Pancreas (tissue), 10 donors: ENCODE data around the gene DTD1. TPM values are rescaled to one million over a fixed set of nuclear protein-coding genes. Genes with fewer than 3 reads are reported as not detected.

Experiments
- ATAC-seq, 4 donors: fragments of 200-7000 bp; cut with Tn5 transposase; one replicate each; pipeline versions ENCODE4 v1.8.0 to v1.9.1; 2020; ENCODE audit warnings: mild to moderate bottlenecking in 4 of 4, moderate library complexity in 4 of 4
- DNase-seq, 6 donors: peaks; one replicate each; pipeline ENCODE4 v3.0.0-alpha.2; 2020
- FAIRE-seq: peaks from 2 replicates; lab custom pipeline; 2012; peaks lifted over from hg19 to GRCh38; lab: Jason Lieb, UNC
- H3K27ac ChIP-seq, 4 donors: fragments of 200-600 bp; sonication (generic); 1 replicate in 3 of 4; 2 replicates in 1 of 4; pipeline versions ENCODE4 v1.5.0 to v1.8.0; 2020
- H3K27me3 ChIP-seq, 4 donors: fragments of 200-600 bp; one replicate each; pipeline ENCODE4 v1.8.0; 2021
- H3K36me3 ChIP-seq, 3 donors: fragments of 200-600 bp; sonication (generic) in 1 of 3; one replicate each; pipeline versions ENCODE4 v1.5.0 to v1.8.0; 2020 to 2021
- H3K4me1 ChIP-seq, 3 donors: fragments of 200-600 bp; one replicate each; pipeline ENCODE4 v1.8.0; 2021
- H3K4me3 ChIP-seq, 4 donors: fragments of 200-600 bp; sonication (generic) in 2 of 4; one replicate each; pipeline versions ENCODE4 v1.5.0 to v1.8.0; 2020 to 2021
- H3K9me3 ChIP-seq, 4 donors: fragments of 200-600 bp; one replicate each; pipeline ENCODE4 v1.8.0; 2021
- WGBS, 2 donors: extraction: QIAGEN DNeasy Blood & Tissue Kit; methylation state at CpG; one replicate each; pipeline ENCODE4 v1.1.7; 2013; 5-methylcytosine and 5-hydroxymethylcytosine counted together
- intact Hi-C, 3 donors: fragments of 100-400 bp; cut with DNase I; formaldehyde crosslinking; loops; one replicate each; pipeline versions ENCODE4 v1.11.1 to v1.14.2; 2022
- polyA plus RNA-seq, 2 donors: library from polyadenylated mRNA; stranded (reverse); fragments of 200-250 nt; gene quantifications; one replicate each; pipeline ENCODE4 v1.2.3, GENCODE V29; 2013
- total RNA-seq, 6 donors: library from RNA; stranded (reverse); fragmentation: NEBNext Ultra II Directional in 4 of 6; extraction: Animal tissue kit (Norgen Biotek cat#: 25700) in 4 of 6; gene quantifications; one replicate each; pipeline versions ENCODE4 v1.2.1 to v1.2.4, GENCODE V29; 2021 to 2023
- TF ChIP-seq, protein P1 (sequence below), 4 donors: fragments of 200-600 bp; sonication (generic) in 3 of 4; IDR thresholded peaks; one replicate each; pipeline versions ENCODE4 v1.5.0 to v1.8.0; 2021; ENCODE audit warnings: antibody characterized with exemption in 4 of 4
- donor health status: healthy with polysubstance abuse.
- donor health status: DM: no; HTN: no; CAD: no; lungs with moderate emphysema.
- donor health status: DM: no; HTN: no; CAD: no.
- donor health status: control.
- donor health status: control.
- donor health status: Bipolar disorder and iron deficiency.
- donor health status: DM: yes; HTN: yes; CAD: no.
- donor health status: DM: no; HTN: no; CAD: no.
- donor health status: DM: no; HTN: no; CAD: no.
- donor health status: DM: yes; HTN: yes; CAD: no.

DTD1 gene
- total and polyA plus RNA-seq, 8 donors = 7.4 to 20.6 (median 12.1) TPM

DNA sequence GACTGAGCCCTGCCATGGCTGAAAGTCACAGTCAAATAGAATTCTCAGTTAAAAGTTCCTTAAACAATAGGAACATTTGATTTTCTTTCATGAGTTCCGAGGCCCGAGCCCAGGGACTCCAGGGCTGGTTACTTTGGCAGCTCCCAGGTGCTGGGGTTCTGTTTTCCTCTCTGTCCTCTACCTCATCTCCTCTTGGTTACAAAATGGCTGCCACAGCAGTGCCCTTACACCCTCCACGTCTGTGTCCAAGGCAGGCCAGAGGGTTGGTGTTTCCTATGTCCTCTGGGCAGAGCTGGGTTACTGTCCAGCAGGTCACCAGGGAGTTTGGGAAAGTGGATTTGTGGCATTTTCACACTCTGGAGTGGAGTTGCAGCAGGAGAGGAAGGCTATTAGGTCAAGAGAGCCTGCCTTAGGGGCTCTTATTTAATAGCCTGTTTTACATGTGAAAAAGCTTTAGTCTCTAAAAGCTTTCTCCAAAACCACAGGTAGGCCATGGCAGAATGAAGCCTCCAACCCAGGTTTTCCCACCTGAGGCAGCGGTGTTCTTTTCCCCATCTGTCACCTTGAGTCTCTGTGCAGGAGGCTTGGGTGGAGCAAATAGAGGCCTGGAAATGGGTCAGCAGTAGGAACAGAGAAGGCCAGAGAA, 111.0 kb downstream of the DTD1 start:
- Histone ChIP-seq H3K4me1 (no peaks in the 10 kb centered on the region), H3K36me3 (no peaks in the 10 kb centered on the region), H3K27ac (no peak overlapping the region), H3K9me3 (no peaks in the 10 kb centered on the region), H3K27me3 (no peaks in the 10 kb centered on the region), H3K4me3 (no peak overlapping the region)
- ATAC-seq = no peak
- TF ChIP-seq, protein P1, sequence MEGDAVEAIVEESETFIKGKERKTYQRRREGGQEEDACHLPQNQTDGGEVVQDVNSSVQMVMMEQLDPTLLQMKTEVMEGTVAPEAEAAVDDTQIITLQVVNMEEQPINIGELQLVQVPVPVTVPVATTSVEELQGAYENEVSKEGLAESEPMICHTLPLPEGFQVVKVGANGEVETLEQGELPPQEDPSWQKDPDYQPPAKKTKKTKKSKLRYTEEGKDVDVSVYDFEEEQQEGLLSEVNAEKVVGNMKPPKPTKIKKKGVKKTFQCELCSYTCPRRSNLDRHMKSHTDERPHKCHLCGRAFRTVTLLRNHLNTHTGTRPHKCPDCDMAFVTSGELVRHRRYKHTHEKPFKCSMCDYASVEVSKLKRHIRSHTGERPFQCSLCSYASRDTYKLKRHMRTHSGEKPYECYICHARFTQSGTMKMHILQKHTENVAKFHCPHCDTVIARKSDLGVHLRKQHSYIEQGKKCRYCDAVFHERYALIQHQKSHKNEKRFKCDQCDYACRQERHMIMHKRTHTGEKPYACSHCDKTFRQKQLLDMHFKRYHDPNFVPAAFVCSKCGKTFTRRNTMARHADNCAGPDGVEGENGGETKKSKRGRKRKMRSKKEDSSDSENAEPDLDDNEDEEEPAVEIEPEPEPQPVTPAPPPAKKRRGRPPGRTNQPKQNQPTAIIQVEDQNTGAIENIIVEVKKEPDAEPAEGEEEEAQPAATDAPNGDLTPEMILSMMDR (IDR thresholded peaks at IDR 0.05) = no peak
- intact Hi-C loops = no loop called here
- no peak for FAIRE-seq
- 94 to 96% methylated on average over 4 of the region's 4 CpGs for WGBS, 2 donors
- DNase-seq = no peak

DNA sequence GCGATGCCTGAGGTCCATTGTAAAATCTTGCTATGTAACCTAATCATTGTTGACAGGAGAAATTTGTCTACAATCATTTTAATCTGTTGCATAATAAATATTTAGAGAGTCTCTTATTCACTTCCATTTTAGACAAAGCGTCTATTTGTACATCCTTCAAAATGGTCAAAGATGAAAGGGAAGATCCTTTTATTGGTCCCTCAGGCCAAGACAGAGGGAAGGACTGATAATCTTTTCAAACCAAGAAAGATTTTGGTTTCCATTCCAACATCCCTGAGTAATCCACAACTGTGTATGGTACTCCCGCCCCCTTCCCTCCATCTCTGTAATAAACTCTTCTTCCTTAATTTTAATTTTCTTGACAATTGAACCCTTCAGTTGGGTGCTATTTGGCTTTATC, 114.1 kb downstream of the DTD1 start:
- no peaks in the 10 kb centered on the region for H3K27me3 ChIP-seq
- no peaks in the 10 kb centered on the region for H3K36me3 ChIP-seq
- H3K27ac ChIP-seq = no peak overlapping the region
- FAIRE-seq (no peak), DNase-seq (no peak), ATAC-seq (no peak)
- 75 to 98% methylated on average over 3 of the region's 3 CpGs for WGBS, 2 donors
- H3K4me1 ChIP-seq = no peaks in the 10 kb centered on the region
- TF ChIP-seq, protein P1 (IDR thresholded peaks at IDR 0.05) = no peak
- no peaks in the 10 kb centered on the region for H3K9me3 ChIP-seq
- intact Hi-C loops = no loop called here
- H3K4me3 ChIP-seq = no peak overlapping the region

DNA sequence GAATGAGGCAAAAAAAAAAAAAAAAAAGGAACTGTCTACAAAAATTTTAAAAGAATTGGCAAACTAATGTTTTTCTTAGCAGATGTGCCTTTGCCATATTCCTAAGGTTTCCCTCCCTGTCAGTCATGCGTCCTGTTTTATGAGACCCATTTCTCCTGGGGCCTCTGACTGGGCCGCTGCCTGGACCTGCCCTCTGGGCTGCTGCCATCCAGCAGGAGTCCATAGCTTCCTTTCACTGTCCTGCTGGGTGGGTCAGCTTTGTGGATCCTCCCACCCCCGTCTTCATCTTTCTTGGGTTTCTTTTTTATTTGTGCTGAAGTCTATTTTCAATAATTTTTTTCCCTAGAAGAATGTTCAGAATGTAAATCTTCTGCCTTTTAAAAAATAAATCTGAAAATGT, 114.9 kb downstream of the DTD1 start:
- DNase-seq = no peak
- Histone ChIP-seq H3K9me3 (no peaks in the 10 kb centered on the region), H3K4me1 (no peaks in the 10 kb centered on the region), H3K27ac (no peak overlapping the region), H3K27me3 (no peaks in the 10 kb centered on the region), H3K36me3 (no peaks in the 10 kb centered on the region), H3K4me3 (no peak overlapping the region)
- FAIRE-seq = no peak
- WGBS, 2 donors = 81% methylated on average over 3 of the region's 3 CpGs
- no peak for ATAC-seq
- intact Hi-C loops = no loop called here
- TF ChIP-seq, protein P1 (IDR thresholded peaks at IDR 0.05) = no peak

DNA sequence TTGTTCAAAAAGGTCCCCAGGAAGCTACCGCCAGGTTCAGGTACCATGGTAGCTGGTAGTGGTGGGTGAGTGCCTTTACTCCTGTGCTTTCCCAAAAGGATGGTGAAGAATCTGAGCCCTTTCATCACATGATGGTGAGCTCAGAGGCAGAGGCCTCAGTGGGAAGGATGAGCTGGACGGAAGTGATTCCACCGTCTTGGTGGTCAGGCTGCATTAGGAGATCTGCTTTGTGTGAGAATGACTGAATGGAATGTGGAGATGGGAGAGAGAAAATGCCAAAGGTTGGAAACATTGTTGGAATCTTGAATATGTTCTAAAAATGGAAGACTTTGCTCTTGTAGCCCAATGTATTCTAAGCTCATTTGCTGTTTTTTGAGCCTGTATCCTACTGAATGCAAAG, 117.6 kb downstream of the DTD1 start:
- no peak overlapping the region for H3K4me3 ChIP-seq
- FAIRE-seq = no peak
- no peaks in the 10 kb centered on the region for H3K27me3 ChIP-seq
- 89 to 94% methylated on average over 3 of the region's 3 CpGs for WGBS, 2 donors
- intact Hi-C loops = no loop called here
- TF ChIP-seq, protein P1 (IDR thresholded peaks at IDR 0.05) = no peak
- peak overlapping the region in 1 of 4 donors; percentile 22 for H3K27ac ChIP-seq
- H3K36me3 ChIP-seq = no peaks in the 10 kb centered on the region
- DNase-seq = no peak
- no peaks in the 10 kb centered on the region for H3K4me1 ChIP-seq
- no peaks in the 10 kb centered on the region for H3K9me3 ChIP-seq
- peak in 1 of 4 donors; percentile 36 for ATAC-seq

DNA sequence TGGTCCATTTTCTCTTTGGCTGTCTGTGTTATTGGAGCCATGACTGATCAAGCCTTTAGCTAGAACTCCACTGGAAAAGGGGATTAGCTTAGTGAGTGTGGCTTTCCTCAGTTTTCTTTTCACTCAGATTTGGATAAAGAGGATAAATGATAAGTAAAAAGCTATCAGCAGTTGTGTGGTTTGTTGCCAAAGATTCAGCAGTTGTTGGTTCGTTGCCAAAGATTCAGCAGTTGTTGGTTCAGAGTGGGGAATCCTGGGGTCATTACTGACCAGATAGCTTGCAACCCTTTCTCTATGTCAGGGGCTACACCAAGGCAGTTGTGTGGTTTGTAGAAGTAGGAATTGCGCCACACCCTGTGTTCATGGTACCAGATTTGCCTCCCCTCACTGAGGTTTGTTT, 118.1 kb downstream of the DTD1 start:
- no peaks in the 10 kb centered on the region for H3K4me1 ChIP-seq
- FAIRE-seq (no peak), ATAC-seq (no peak), DNase-seq (no peak)
- 63 to 75% methylated on average over 2 of the region's 2 CpGs for WGBS, 2 donors
- peak overlapping the region in 1 of 4 donors; percentile 22 for H3K27ac ChIP-seq
- no peaks in the 10 kb centered on the region for H3K27me3 ChIP-seq
- H3K4me3 ChIP-seq = no peak overlapping the region
- H3K36me3 ChIP-seq = no peaks in the 10 kb centered on the region
- TF ChIP-seq, protein P1 (IDR thresholded peaks at IDR 0.05) = no peak
- intact Hi-C loops = no loop called here
- H3K9me3 ChIP-seq = no peaks in the 10 kb centered on the region
